ENCODE data around the gene WBP1L.
"Not testable (repeated sequence)": the region's sequence is repeated elsewhere in the genome, so short reads cannot be mapped to it uniquely, and the experiment has no call there.

Gene WBP1L

DNA sequence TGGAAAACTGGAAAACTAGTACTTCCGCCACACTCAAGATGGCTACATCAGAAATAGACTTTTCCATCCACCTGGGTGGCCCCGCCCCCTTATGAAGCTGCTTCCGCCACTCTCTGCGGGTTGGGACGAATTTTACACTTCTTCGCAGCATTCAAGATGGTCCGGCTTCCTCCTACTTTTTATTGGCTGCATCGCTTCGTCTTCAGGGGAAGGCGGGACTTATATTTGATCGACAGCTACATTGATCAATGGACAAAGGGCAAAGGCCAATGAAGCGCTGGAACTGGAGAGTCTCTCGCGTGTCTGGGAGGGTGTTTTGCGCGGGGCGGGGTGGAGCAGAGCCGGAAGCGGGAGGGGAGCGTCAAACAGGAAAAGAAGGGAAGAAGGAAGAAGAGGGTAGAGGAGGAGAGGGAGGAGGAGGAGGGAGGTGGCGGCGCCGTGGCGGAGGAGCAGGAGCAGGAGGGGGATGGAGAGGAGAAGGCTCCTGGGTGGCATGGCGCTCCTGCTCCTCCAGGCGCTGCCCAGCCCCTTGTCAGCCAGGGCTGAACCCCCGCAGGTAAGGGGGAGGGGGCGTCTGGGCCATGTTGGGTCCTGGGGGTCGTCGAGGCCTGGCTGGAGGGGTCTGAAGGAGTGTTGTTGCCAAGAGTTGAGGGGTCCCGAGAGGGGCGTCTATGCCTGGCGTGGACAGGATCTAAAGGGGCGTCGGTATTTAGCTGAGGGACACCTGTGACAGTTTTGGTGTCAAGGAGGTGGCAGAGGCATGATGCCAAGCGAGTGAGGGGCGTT lies at the start of gene WBP1L:
Gene WBP1L (plus strand): TSS at position 361 of the 786 bp plus-strand sequence. CDS start 106 bp downstream, at position 467.
- DNase-seq (ENCODE audit: low spot score) = peak; percentile 99

DNA sequence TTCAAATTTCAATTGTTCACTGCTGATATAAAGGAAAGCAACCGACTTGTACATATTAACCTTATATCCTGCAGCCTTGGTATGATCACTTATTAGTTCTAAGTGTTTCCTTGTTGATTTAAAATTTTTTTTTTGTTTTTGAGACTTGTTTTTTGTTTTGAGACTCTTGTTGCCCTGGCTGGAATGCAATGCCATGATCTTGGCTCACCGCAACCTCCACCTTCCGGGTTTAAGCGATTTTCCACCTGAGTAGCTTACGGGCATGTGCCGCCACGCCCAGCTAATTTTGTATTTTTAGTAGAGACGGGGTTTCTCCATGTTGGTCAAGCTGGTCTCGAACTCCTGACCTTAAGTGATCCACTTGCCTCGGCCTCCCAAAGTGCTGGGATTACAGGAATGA lies 48.3 kb upstream of the WBP1L start:
- not testable (repeated sequence) for DNase-seq (ENCODE audit: low spot score)

DNA sequence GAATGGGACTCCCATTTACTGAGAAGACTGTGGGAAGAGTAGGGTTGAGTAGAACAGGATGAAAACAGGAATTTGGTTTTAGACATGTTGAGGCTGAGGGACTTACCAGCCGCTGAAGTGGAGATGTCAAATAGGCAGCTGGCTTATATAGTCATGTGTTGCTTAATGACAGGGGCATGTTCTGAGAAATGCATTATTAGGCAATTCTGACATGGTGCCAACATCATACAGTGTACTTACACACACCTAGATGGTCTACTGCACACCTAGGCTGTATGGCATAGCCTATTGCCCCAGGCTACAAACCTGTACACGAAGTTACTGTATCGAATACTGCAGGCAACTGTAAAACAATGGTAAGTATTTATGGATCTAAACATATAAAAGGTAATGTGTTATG lies 47.0 kb upstream of the WBP1L start:
- no peak for DNase-seq (ENCODE audit: low spot score)

DNA sequence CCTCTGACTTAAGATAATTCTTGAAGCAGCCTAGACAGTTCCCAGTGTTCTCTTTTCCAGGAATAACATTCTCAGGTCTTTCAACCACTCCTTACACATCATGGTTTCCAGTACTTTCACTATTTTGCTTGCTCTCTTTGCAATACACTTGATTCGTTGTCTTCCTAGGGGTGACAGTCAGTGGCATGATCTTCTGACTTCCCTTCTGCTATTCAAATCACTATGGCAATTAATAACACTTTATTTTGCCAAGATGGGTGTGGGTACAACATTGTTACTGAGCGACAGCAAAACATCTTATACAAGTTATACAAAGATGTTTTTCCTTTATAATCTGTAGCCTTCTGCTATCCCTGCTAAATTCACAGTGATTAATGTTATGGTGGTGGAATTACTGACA lies 44.9 kb upstream of the WBP1L start:
- no peak for DNase-seq (ENCODE audit: low spot score)

DNA sequence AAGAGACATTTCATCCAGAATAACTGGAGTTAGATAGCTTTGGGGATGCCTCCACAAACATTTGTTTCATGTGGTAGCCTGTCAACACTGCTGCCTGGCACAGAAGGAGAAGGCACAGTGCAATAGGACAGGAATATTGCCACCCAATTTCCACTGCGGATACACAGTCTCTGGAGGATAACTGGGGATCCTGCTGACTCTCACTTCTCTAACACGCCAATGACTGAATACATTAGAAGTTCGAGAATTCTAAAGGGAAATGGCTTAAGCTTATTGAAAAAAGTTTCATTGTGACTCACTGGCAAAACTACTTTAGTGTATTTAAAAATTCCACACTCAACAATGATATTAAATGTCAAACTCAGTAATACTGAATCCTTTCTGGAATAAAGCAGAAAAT lies 42.5 kb upstream of the WBP1L start:
- no peak for DNase-seq (ENCODE audit: low spot score)

DNA sequence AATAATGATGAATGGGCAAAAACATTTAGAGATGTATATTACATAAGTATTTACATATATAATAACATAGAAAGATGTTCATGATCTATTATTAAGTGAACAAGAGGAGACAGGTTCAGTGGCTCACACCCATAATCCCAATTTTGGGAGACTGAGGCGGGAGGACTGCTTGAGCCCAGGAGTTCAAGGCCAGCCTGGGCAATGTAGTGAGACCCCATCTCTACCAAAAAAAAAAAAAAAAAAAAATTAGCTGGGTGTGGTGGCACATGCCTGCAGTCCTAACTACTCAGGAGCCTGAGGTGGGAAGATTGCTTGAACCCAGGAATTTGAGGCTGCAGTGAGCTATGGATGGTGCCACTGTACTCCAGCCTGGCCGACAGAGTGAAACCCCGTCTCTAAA lies 42.0 kb upstream of the WBP1L start:
- no peak for DNase-seq (ENCODE audit: low spot score)

DNA sequence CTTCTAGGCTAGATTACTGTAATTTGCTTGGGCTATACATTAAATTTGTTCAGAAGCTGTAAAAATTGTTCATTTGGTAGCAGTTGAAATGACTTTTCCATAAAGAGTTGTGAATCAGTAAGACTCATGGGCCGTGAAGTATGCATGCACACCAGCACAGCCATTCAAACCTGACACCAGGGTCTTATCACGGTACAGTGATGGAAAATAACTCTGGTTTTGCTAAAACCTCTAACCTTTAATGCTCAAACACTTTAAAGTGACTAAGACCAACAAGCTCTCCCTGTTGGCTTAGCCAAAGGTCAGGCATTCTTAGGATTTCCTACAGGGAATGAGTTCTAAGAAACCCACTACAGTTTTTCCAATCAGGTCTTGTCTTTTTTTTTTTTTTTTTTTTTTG lies 41.0 kb upstream of the WBP1L start:
- DNase-seq (ENCODE audit: low spot score) = no peak

DNA sequence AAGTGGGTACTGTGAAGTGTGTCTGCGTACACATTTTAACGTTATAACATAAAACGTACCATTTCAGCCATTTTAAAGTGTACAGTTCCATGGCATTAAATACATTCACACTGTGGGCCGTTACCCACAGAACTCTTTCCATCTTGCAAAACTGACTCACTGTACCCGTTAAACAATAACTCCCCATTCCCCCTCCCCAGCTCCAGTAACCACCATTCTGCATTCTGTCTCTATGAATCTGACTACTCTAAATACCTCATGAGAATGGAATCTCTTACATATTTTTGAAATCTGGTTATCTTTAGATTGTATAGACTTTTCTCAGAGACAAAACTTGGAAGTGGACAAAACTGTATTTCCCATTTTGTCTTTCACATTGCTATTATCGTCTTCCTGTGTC lies 38.8 kb upstream of the WBP1L start:
- DNase-seq (ENCODE audit: low spot score) = no peak

DNA sequence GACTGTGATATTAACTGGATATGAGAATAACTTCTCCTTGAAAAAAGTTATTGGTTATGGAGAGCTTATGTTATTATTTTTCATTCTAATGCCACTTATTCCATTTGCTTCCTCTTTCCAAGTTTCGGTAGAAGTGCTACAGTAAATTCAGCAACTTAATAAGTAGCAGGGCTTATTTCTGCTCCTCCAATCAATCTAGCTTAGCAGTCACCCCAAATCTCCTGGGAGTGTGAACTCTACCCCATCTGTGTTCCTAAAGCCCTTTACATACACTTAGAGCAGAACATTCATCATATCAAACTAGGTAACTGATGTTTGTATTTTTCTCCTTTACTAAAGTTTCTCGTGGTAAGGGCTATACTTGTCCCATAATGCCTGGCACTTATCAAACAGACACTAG lies 38.2 kb upstream of the WBP1L start:
- no peak for DNase-seq (ENCODE audit: low spot score)

DNA sequence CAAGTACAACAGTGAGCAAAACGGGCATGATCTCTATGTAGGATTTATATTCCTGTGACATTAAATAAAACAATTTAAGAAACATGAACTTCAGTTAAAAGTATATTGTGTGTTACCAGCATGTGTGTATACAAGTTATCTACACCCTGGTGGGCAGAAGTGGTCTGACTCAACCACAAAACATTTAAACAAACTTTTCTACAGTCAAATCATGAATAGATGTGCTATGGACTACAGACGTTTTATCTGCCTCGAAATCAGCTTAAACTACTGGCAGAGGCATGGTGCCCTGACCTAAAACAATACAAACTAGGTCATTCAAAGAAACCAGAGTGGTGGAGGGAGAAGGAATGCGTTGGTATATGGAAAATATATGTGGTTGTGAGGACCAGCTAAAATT lies 33.1 kb upstream of the WBP1L start:
- no peak for DNase-seq (ENCODE audit: low spot score)

DNA sequence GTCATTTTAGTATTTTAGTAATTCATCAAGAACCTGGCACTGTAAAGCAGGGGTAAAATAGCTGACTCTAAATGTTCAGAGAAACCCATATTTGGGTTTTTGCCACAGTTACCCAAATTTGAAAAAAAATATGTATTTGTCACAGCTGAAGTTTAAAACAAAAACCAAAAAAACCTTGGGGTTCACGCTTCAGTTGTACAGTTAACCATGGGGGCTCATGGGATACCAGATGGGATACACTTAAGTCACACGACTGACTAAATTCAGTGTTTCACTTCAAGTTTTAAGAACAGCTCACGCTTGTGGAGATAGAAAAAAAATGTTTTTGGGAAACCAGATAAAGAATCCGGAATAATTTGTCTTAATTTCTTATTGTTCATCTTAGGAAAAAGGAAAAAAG lies 31.7 kb upstream of the WBP1L start:
- no peak for DNase-seq (ENCODE audit: low spot score)

DNA sequence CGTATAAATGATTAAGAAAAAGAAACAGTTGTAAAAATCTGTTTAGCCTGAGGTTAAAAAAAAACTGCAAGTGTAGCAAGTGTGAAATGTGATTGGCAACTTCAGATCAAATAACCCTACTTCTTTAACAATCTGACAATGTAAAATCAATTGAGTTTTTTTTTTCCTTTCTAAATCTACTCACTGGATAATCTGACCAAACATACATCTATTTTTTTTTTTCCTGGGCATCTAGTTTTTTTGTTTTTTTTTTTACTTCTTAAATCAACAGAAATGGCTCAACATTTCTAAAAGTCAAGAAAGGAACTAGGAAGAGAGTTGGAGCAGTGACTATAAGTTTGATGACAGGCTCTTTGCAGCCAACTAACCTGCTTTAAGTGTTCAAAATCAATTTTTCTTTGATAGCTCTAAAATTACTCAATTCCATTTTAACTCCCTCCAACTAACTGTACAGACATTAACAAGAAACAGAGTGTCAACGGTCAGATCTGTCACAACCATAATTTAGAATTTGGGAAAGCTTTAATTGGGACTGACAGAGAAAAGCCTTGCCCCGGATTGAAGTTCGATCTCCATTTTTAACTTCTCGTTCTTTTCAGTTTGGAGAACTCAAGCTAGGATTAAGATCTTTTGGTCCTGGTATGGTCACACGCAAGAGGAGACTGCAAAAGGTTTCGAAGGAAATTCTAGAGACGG lies 30.8 kb upstream of the WBP1L start:
- no peak for DNase-seq (ENCODE audit: low spot score)

DNA sequence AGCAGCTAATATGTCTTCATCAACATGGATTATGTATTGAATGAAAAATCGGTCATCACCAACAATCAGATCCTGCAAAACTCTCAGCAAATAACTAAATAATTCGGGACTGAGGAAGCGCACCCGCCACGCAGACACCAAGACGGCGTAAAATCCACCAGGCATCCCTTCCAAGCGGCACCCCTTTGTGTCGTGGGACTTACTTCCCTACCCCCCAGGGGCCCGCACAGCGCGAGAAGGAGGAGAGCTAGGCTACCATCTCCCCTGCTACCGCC lies 30.3 kb upstream of the WBP1L start:
- no peak for DNase-seq (ENCODE audit: low spot score)

DNA sequence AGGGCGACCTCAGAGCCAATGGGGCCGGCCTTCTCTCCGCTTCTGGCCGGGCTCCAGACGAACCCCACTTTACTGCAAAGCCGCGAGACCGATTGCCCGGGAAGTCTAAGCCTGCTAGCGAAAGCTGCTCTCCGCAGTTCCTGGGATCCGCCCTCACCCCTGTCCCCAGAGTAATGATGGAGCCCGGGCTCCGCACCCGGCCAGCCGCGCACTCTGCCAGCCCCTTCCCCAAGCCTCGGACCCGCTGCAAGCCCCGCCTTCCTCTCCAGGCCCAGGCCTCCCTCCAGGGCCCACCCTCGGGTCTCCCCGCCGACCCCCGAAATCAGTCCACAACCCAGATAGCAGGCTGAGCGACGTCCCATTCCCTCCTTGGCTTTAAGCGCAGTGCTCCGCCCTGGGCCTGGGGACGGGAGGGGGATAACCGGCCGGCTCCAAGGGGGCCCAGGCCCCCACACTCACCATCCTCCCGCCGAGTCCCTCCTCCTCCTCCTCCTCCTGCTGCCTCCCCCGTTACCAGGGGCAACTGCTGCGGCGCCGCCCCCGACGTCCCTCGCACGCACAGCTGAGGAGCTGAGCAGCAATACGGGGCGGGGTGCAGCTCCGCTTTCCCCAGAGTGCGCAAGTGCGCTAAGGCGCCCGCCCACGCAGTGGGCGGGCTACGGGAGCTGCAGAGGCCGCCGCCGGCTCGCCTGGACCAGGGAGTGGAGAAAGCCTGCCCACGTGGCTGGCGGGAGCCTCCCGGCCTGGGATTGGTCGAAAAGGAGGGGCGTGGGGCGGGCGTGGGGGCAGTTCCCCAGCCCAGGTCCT lies 29.7 kb upstream of the WBP1L start, which contains the start of gene ARL3:
Gene ARL3 (minus strand): TSS at position 584 of the 807 bp plus-strand sequence. CDS start 122 bp downstream, at position 462.
- peak; percentile 98 for DNase-seq (ENCODE audit: low spot score)

DNA sequence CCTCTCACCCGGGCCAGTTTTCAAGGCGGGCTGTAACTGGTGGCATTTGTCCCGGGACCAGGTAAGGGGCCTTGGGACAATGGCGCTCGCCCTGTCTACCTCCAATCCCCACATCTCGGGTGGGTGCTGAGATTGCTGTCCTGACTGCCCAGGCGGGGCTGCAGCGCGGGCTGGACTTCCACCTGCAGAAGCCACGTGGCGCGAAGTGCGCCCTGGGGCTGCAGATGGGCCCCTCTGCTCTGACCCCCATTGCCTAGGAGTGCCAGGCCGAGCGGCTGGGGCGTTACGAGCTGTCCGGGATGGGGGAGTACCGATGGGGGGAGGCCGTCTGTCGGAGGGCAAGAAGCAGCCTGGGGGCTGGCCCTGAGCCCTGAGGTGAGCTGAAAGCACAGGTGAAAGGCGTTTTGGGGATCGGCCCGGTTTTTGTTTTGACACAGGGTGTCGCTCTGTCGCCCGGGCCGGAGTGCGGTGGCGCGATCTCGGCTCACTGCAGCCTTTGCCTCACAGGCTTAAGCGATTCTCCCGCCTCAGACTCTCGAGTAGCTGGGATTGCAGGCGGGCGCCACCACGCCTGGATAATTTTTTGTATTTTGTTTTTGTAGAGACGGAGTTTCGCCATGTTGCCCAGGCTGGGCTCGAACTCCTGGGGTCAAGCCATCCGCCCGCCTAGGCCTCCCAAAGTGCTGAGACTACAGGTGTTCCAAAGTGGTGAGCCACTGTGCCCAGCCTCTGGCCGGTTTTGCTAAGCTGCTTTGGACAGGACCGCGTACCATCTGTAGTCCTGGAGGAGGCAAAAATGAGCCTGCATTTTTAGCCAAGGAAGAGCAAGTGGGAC lies 28.9 kb upstream of the WBP1L start, which contains the start of gene SFXN2:
Gene SFXN2 (plus strand): TSS at position 16 of the 835 bp plus-strand sequence. CDS start 12,001 bp downstream, outside the sequence.
- DNase-seq (ENCODE audit: low spot score) = peak; percentile 25

DNA sequence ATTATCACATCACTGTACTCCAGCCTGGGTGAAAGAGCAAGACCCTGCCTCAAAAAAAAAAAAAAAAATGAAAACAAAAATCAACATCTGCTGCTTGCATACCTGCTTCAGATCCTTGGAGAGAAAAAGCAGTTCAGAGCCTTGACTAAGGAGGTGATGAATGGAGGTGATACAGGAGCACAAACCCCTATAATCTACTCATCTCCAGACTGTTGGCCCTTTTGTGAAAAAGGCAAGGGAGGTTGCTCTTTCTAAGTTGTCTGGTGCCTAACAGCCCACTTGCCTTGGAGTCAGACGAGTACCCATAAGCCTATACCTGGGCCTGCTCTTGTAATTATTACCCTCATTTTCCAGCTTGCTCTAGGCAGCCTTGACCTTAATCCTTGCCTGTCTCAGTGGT lies 27.9 kb upstream of the WBP1L start:
- no peak for DNase-seq (ENCODE audit: low spot score)

DNA sequence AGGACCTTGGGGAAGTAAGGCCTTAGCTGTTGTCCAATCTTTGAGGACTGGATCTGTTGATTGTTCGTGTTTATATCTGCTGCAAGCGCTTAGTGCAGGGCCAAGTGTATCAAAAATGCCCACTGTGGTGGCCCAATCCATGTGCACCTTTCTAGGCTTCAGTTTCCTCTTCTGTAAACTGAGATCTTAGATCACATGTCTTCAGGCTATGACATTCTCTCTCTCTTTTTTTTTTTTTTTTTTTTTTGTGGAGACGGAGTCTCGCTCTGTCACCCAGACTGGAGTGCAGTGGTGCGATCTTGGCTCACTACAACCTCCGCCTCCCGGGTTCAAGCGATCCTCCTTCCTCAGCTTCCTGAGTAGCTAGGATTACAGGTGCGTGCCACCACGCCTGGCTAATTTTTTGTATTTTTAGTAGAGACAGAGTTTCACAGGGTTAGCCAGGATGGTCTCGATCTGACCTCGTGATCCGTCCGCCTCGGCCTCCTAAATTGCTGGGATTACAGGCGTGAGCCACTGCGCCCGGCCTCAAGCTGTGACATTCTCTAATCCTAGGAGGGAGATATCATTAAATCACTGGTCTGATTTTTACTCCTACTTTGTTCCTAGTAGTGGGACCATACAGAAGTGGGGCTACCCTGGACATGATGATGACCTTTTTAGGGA lies 26.7 kb upstream of the WBP1L start:
- DNase-seq (ENCODE audit: low spot score) = not testable (repeated sequence)

DNA sequence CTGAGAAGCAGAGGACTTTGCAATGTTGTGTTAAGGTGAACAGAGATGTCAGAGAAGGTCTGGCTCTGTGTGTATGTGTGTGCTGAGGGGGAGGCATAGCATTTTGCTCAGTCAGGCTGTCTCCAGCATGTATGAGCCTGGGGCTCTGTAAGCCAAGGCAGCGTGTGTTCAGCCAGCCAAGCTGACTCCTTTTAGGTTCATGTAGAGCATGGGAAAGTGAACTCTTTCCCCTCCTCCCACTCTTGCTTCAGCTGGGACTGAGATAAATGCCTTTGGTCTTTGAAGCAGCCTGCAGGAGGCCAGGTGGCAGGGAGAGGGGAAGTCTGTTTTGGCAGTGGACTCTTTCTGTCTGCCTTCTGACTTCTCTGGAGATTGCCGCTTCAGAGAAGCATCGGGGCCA lies 25.5 kb upstream of the WBP1L start:
- DNase-seq (ENCODE audit: low spot score) = no peak

DNA sequence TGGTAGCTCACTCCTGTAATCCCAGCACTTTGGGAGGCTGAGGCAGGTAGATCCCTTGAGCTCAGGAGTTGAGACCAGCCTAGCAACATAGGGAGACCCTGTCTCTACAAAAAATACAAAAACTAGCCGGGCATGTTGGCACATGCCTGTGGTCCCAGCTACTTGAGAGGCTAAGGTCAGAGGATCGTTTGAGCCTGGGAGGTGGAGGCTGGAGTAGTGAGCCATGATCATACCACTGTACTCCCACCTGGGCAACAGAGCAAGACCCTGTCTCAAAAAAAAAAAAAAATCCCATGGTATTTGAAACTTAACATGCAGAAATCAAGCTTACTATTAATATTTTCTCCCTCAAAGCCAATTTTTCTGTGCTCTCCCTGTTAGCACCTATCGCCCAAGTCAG lies 23.4 kb upstream of the WBP1L start:
- no peak for DNase-seq (ENCODE audit: low spot score)

DNA sequence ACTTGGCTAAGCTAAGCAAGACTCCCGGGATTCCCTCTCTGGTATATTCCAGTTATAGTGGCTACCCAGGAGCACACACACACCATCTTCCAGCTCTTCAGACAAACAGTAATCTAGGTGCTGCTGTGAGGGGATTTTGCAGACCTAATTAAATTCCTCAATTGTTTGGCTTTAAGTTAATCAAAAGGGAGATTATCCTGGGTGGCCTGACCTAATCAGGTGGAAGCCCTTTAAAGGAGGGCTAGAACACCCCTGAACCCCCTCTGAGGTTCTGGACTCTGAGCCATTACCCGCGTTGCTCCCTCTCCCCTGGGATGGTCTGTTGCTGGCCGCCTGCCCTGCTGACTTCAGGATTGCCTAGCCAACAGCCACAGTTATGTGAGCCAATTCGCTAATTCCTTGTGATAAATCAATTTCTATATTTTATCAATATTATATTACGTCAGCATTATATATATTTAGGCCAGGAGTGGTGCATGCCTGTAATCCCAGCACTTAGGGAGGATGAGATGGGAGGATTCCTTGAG lies 22.9 kb upstream of the WBP1L start:
- no peak for DNase-seq (ENCODE audit: low spot score)

DNA sequence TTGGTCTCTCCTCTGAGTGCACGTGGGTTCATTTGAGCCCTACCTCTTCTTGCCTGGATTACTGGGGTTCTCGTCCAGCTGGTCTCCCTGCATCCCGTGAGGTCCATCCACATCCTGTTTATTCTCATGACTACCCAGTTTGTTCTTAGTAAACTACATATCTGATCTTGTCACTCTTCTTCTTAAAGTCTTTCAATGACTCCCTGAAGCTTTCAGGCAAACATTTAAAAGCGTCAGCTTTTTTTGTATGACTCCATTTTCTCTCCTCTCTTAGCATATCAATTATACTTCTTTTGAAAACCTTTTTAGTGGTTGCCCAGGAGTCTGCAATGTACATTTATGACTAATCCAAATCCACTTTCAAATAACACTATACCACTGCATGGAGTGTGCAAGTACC lies 21.8 kb upstream of the WBP1L start:
- no peak for DNase-seq (ENCODE audit: low spot score)
